ENCODE data around the gene DIS3L2. TPM values are rescaled to one million over a fixed set of nuclear protein-coding genes. Genes with fewer than 3 reads are reported as not detected.
A peak's percentile ranks its signal among the peaks of the same experiment; 100 is the strongest.

The DIS3L2 gene
- total RNA-seq, 1 donor from 2014 or later, result 20.6 TPM

DNA sequence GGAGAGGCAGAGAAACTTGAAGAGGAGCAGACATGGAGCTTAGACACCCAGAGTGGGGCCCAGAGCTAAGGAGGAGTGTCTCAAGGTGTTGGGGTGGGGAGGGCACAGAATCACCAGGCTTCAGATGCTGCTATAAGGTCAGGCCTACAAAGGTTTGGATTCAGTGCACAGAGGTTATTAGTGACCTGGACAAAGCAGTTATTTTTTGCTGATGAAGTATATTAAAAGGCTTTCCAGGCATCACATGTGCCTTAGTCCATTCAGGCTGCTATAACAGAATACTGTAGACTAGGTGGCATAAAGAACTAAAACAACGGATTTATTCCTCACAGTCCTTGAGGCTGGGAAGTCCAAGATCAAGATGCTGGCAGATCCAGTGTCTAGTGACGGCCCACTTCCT is 271.4 kb downstream of the DIS3L2 start:
- Histone ChIP-seq H3K4me3 (no peak overlapping the region), H3K27me3 (no peaks in the 10 kb centered on the region), H3K27ac (no peak overlapping the region), H3K4me1 (no peaks in the 10 kb centered on the region), H3K36me3 (no peaks in the 10 kb centered on the region), H3K9me3 (no peaks in the 10 kb centered on the region)
- intact Hi-C loops (cut with DNase I), result no loop called here
- DNase-seq (ENCODE audit: low spot score in 2 of 2), result no peak
- TF ChIP-seq, protein P1, sequence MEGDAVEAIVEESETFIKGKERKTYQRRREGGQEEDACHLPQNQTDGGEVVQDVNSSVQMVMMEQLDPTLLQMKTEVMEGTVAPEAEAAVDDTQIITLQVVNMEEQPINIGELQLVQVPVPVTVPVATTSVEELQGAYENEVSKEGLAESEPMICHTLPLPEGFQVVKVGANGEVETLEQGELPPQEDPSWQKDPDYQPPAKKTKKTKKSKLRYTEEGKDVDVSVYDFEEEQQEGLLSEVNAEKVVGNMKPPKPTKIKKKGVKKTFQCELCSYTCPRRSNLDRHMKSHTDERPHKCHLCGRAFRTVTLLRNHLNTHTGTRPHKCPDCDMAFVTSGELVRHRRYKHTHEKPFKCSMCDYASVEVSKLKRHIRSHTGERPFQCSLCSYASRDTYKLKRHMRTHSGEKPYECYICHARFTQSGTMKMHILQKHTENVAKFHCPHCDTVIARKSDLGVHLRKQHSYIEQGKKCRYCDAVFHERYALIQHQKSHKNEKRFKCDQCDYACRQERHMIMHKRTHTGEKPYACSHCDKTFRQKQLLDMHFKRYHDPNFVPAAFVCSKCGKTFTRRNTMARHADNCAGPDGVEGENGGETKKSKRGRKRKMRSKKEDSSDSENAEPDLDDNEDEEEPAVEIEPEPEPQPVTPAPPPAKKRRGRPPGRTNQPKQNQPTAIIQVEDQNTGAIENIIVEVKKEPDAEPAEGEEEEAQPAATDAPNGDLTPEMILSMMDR (IDR thresholded peaks at IDR 0.05), result no peak

DNA sequence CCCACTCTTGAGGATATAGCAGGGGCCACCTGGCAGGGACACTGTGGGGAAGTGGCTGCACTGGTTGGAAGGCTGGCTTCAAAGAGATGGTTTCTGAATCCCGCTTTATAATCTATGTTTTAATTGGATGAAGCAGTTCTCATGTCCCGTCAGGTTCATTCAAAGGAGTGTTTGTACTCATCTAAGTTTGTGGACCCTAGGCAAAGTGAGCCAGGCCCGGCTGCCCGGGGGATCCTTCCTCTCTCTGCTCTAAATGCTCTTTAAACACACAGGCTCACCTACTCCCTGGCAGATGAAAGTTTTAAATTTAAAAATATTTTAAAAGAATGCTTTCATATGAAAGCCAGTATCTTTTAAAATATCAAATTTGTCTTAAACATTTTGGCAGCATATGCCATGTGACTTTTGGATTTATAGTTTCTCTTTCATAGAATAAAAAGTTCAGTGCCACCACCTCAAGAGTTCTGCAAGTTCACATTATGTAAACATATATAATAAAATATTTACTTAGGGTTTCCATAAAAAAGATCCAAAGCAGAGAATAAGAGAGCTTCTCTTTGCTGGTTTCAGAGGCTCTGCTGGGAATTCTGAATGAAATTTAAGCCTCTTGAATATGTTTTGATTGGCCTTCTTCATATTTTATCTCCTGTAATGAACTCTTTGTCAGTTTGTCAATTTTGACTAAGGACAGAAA is 273.6 kb downstream of the DIS3L2 start:
- H3K9me3 ChIP-seq, result no peaks in the 10 kb centered on the region
- intact Hi-C loops (cut with DNase I), result no loop called here
- DNase-seq (ENCODE audit: low spot score in 2 of 2), result no peak
- H3K36me3 ChIP-seq, result no peaks in the 10 kb centered on the region
- no peaks in the 10 kb centered on the region for H3K27me3 ChIP-seq
- H3K4me3 ChIP-seq, result no peak overlapping the region
- TF ChIP-seq, protein P1 (IDR thresholded peaks at IDR 0.05), result no peak
- no peaks in the 10 kb centered on the region for H3K4me1 ChIP-seq
- H3K27ac ChIP-seq, result no peak overlapping the region

DNA sequence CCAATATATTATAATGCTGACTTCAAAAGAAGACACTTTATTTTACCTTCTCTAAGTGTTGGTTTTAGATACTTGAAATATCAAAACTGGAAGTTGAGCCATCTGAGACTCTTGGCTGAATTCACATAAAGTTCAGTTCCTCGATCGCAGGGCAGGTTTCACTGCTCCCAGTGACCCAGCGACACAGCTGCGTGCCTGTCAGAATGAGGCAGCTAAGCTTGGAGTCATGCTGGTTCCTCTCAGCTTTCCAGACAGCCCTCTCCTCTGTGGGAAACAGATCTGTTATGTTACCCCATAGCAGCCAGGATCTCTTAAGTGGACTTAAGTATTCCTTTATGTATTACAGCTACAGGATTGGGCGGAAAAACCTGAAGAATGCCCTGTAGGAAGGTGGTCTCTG is 274.2 kb downstream of the DIS3L2 start:
- no peaks in the 10 kb centered on the region for H3K27me3 ChIP-seq
- no peak for DNase-seq (ENCODE audit: low spot score in 2 of 2)
- no peaks in the 10 kb centered on the region for H3K36me3 ChIP-seq
- H3K9me3 ChIP-seq, result no peaks in the 10 kb centered on the region
- no peak overlapping the region for H3K27ac ChIP-seq
- no peaks in the 10 kb centered on the region for H3K4me1 ChIP-seq
- TF ChIP-seq, protein P1 (IDR thresholded peaks at IDR 0.05), result no peak
- H3K4me3 ChIP-seq, result no peak overlapping the region
- intact Hi-C loops (cut with DNase I), result no loop called here

DNA sequence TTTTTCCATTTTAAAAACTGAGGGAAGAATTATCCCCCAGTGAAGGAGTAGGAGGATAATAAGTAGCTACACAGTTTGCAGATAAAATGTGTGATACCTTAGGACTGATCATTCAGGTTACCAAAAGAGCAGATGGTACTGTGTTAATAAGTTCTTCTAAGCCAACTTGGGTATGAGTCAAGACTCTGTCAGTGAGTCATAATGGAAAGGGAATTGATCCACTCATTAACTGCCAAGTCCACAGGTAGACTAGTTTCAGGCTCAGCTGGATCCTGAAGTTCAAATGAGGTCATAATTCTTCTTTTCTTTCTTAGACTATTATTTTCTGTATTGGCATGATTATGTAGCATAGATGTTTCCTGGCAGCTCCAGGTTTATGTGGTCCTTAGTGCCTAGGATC is 274.7 kb downstream of the DIS3L2 start:
- Histone ChIP-seq H3K9me3 (no peaks in the 10 kb centered on the region), H3K4me3 (no peak overlapping the region), H3K27ac (no peak overlapping the region), H3K27me3 (no peaks in the 10 kb centered on the region), H3K4me1 (no peaks in the 10 kb centered on the region), H3K36me3 (no peaks in the 10 kb centered on the region)
- intact Hi-C loops (cut with DNase I), result no loop called here
- DNase-seq (ENCODE audit: low spot score in 2 of 2), result no peak
- TF ChIP-seq, protein P1 (IDR thresholded peaks at IDR 0.05), result no peak

DNA sequence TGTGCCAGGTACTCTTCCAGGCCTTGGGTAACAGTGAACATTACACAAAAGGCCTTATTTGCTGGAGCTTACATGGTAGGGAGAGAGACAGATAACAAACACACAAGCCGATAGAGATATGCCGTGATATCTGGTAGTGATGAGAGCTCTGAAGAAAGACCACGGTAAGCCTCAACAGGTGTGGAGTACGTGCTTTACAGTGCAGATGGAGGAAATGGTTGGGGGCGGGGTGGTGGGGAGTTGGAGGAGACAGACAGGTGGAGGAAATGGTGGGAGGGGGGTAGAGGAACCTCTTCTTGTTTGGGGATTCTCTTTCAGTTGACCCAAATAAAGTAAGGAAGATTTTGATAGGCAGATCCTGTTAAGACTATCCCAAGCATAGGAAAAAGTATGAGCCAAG is 276.0 kb downstream of the DIS3L2 start:
- no peaks in the 10 kb centered on the region for H3K4me1 ChIP-seq
- H3K4me3 ChIP-seq, result no peak overlapping the region
- H3K27ac ChIP-seq, result no peak overlapping the region
- DNase-seq (ENCODE audit: low spot score in 2 of 2), result no peak
- H3K27me3 ChIP-seq, result no peaks in the 10 kb centered on the region
- no peaks in the 10 kb centered on the region for H3K36me3 ChIP-seq
- H3K9me3 ChIP-seq, result no peaks in the 10 kb centered on the region
- TF ChIP-seq, protein P1 (IDR thresholded peaks at IDR 0.05), result no peak
- intact Hi-C loops (cut with DNase I), result no loop called here

DNA sequence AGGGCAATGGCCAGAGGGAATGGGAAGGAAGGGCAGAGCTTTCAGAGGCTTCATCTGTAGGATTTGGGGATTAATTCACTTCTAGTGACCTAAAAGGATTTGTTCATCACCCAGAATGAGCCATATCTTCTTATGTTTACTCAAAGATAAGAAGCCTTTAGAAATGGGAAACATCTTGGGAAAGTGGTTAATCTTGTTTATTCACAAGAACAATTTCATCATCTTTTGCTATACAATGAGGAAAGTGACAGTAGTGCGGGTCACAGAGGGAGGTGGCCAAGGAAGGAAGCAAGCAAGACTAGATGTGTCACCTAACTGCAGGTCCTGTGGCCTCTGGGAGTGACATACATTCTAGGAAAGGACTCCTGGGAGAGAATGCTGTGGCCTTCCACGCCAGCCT is 276.6 kb downstream of the DIS3L2 start:
- no peaks in the 10 kb centered on the region for H3K36me3 ChIP-seq
- no peaks in the 10 kb centered on the region for H3K27me3 ChIP-seq
- no peaks in the 10 kb centered on the region for H3K4me1 ChIP-seq
- no peak overlapping the region for H3K27ac ChIP-seq
- DNase-seq (ENCODE audit: low spot score in 2 of 2), result peak in 1 of 2 donors; percentile 9
- intact Hi-C loops (cut with DNase I), result no loop called here
- no peak overlapping the region for H3K4me3 ChIP-seq
- no peaks in the 10 kb centered on the region for H3K9me3 ChIP-seq
- TF ChIP-seq, protein P1 (IDR thresholded peaks at IDR 0.05), result no peak

Measured in ascending aorta (tissue), 2 donors.